Dendritic cell treated with granulocyte-macrophage colony-stimulating factor and Interleukin-4, amounts not matched to agents 40 ng/mL and 50 ng/mL, for 4 days (primary cell): ENCODE results near the gene RBM5.

ENCODE experiments used
- H3K27ac Mint-ChIP-seq: one replicate; pipeline ENCODE4 v1.8.0; 2022; ENCODE audit warnings: mild to moderate bottlenecking, mixed read lengths
- H3K27me3 Mint-ChIP-seq: one replicate; pipeline ENCODE4 v1.8.0; 2022; ENCODE audit warnings: mild to moderate bottlenecking, mixed read lengths
- H3K36me3 Mint-ChIP-seq: one replicate; pipeline ENCODE4 v1.8.0; 2022; ENCODE audit warnings: low read depth, mixed read lengths
- H3K4me1 Mint-ChIP-seq: one replicate; pipeline ENCODE4 v1.8.0; 2022; ENCODE audit warnings: low read depth, mixed read lengths
- H3K4me3 Mint-ChIP-seq: one replicate; pipeline ENCODE4 v1.8.0; 2022; ENCODE audit warnings: mild to moderate bottlenecking, moderate library complexity, mixed read lengths
- H3K9me3 Mint-ChIP-seq: one replicate; pipeline ENCODE4 v1.8.0; 2022; ENCODE audit warnings: mixed read lengths
- intact Hi-C: fragments of 100-400 bp; cut with micrococcal nuclease; formaldehyde crosslinking; loops from one replicate; pipeline ENCODE4 v1.15.0; 2022

Gene RBM5

DNA sequence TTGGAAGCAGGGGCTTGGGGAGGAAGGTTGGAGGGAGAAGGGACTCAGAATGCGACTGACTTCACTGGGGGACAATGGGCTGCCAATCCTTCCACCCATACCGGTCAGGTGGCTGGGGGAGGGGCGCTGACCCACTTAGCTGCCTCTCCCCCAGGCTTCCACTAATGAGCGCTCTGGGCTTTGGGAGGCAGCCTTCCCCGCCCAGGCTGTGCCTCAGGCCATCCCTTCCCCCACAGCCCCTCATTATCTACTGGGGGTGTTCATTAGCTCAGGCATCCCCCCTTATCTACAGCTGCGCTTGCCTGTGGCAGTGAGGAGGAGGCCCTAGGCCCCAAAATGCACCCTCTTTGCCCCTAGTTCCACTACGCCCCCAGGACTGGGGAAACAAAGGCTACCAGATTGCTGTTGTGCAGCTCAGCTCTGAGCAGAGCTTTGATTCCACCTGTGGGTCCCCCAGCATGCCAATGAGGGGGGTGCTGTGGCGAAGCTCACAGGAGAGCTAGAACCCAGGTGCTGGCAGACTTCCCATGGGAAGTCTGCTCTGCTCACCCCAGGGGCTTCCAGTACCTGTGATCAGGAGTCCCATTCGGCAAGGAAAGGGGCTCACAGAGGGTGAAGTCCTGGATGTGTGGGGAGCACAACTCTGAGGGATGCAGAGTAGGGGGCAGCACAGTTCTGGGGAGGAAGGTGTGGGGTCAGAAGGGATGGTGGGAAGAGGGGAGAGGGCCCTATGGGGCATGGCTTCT lies 37.0 kb downstream of the RBM5 start:
- H3K27me3 Mint-ChIP-seq: no peaks in the 10 kb centered on the region
- H3K27ac Mint-ChIP-seq: no peak overlapping the region
- intact Hi-C loops: no loop called here
- H3K4me1 Mint-ChIP-seq: peaks cover 5% of the 10 kb centered on the region
- no peak overlapping the region for H3K4me3 Mint-ChIP-seq
- no peaks in the 10 kb centered on the region for H3K9me3 Mint-ChIP-seq
- H3K36me3 Mint-ChIP-seq: peaks cover 27% of the 10 kb centered on the region

DNA sequence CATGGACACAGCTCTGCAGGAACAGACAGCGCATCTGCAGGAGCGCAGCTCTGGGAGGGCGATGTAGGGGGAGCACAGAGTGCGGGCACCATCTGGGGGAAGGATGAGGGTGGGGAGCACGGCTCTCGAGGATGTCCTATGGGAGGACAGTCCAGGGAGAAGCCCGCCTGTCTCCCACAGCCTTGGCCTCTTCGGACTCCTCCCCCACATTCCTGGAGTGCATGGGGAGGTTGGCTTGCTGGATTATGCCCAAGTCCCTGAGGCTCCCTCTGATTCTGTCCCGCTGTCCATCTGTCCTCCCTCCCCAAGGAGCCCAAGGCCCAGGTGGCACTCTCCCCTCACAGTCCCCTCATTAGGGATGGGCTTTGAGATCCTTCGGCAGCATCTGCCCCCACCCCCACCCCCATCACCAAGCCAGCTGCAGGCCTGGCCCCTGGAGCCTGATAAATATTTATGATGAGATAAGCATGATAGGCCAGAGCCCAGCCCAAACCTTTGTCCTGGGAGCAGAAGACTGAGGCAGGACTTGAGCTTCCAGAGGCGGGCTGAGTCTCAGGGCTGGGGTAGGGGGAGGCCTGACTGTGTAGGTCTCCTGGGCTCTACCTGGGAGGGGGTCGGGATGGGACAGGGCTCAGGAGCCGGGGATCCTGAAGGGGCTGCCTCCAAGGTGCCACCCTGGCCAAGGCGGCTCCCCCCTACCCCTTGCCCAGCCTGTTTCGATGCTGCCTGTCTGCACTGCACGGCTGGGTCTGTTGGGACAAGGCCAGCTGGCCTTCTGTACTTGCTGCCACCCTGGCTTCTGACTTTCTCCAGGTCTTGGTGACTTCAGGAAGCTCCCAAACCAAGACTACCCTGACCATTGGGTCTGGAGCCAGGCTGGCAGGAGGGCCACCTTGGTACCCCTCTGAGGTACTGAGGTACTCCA lies 37.8 kb downstream of the RBM5 start:
- no peak overlapping the region for H3K4me3 Mint-ChIP-seq
- intact Hi-C loops: no loop called here
- H3K4me1 Mint-ChIP-seq: peaks cover 5% of the 10 kb centered on the region
- H3K9me3 Mint-ChIP-seq: no peaks in the 10 kb centered on the region
- H3K27me3 Mint-ChIP-seq: no peaks in the 10 kb centered on the region
- peaks cover 19% of the 10 kb centered on the region for H3K36me3 Mint-ChIP-seq
- H3K27ac Mint-ChIP-seq: no peak overlapping the region

DNA sequence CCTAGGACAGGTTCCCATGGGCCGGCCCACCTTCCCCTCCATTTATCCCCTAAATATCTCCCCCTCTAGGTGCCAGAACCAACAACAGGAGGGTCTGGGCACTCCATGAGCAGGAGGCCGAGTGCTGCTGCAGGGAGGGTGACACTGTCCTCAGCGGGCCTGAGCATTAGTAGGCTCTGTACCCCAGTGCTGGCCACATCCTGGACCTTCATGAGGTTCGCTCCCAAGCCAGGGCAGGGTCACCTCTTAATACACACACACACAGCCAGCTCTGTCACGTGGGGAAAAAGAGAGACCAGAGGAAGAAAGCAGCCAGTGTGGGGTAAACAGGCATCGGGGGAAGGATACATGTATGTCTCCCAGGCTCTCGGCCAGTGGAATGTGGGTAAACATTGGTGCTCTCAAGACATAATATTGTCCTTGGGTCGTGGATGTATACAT lies 38.6 kb downstream of the RBM5 start:
- intact Hi-C loops: no loop called here
- H3K4me1 Mint-ChIP-seq: peaks cover 3% of the 10 kb centered on the region
- H3K36me3 Mint-ChIP-seq: peaks cover 12% of the 10 kb centered on the region
- no peaks in the 10 kb centered on the region for H3K9me3 Mint-ChIP-seq
- no peak overlapping the region for H3K27ac Mint-ChIP-seq
- no peak overlapping the region for H3K4me3 Mint-ChIP-seq
- H3K27me3 Mint-ChIP-seq: no peaks in the 10 kb centered on the region

DNA sequence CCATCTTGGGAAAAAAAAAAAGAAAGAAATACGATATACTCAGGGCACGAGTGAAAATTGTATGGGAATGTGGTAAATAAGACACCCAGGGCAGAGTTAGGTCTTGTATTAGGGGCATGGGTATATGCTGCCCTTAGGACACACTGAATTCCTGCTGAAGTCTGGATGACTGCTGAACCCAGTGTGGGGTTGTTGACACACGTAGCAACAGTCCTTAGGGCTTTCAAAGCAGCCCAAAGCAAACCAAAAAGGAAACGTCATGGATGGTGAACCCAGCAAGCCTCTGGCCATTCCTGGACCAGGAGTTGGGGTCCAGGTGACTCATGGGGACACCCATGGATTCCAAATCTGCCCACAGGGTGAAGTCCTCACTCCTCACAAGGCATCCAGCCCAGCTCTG lies 39.3 kb downstream of the RBM5 start:
- intact Hi-C loops: no loop called here
- Mint-ChIP-seq H3K9me3 (no peaks in the 10 kb centered on the region), H3K4me1 (no peaks in the 10 kb centered on the region), H3K36me3 (peaks cover 4% of the 10 kb centered on the region), H3K27ac (no peak overlapping the region), H3K4me3 (no peak overlapping the region), H3K27me3 (no peaks in the 10 kb centered on the region)

DNA sequence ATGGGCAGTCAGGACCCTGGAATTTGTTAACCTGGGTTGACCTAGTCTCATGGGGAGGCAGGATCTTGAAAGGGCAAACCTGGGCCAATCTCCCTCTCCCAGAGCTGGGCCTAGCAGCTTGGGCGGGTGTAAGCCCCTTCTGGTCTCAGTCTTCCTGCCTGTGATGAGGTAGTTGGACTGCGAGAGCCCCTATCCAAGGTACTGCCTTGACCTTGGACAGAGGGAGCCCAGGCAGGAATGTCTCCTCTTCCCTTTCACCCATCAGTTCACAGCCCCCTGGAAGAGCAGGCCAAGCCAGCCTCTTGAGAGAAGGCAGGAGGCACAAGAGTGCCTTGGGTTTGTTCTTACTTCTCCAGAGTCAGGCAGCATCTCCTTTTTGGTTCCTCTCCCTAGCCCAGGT lies 41.7 kb downstream of the RBM5 start:
- Mint-ChIP-seq H3K4me3 (no peak overlapping the region), H3K36me3 (no peaks in the 10 kb centered on the region), H3K4me1 (no peaks in the 10 kb centered on the region), H3K27ac (no peak overlapping the region), H3K27me3 (peaks cover 6% of the 10 kb centered on the region), H3K9me3 (no peaks in the 10 kb centered on the region)
- intact Hi-C loops: no loop called here

DNA sequence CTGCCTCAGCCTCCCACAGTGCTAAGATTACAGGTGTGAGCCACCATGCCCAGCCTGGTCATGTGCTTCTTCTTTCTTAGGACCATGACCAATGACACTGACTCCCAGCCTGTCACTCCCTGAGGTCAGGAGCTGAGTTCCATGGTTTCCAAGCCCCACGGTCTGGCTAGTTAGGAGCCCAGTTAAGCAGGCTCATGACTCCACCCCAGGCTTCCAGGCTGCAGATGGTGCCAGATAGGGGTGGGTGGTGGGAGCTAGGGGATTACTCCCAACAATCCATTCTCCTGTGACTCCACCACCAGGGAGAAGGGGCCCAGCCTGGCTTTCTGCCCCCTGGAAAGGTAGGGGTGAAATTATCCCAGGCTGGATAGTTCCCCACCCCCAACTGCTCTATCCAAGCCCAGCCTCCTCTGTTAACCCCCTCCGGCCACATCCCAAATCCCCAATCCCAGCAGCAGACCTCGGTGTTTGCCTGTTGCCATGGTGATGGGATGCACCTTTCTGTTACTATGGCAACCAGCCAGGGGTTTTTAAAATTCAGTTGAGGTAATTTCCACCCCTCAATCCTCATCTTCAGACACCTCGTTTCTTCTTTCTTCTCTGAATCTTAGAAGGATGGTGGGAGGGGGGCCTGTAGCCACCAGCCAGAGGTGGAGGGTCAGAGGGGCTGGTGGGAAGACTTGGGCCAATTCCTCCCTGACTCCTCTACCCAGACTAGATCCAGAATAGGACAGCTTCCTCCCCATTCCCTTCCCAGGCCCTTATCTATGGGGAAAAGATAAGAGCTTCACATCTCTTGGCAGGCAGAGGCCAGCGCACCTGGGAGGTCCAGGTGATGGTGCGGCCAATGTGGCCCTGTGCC lies 43.9 kb downstream of the RBM5 start:
- Mint-ChIP-seq H3K9me3 (no peaks in the 10 kb centered on the region), H3K4me3 (no peak overlapping the region), H3K4me1 (no peaks in the 10 kb centered on the region), H3K27me3 (peaks cover 6% of the 10 kb centered on the region), H3K36me3 (no peaks in the 10 kb centered on the region), H3K27ac (no peak overlapping the region)
- intact Hi-C loops: no loop called here

DNA sequence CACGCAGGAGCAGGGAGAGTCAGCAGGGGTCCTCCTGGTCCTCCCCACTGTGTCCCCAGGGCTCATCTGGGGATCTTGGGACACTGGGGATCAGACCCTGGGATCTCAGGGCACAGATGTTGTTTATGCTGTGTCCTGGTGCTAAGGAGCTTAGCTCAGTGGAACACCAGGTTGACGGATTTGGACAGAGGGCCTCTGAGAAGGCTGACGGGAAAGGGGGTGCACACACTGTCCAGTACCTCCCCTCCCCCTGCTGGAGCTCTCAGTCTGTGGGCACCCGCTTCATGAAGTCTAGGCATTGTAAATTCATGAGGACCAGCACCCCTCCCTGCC lies 44.5 kb downstream of the RBM5 start:
- no peaks in the 10 kb centered on the region for H3K36me3 Mint-ChIP-seq
- H3K27ac Mint-ChIP-seq: no peak overlapping the region
- peaks cover 3% of the 10 kb centered on the region for H3K4me1 Mint-ChIP-seq
- no peak overlapping the region for H3K4me3 Mint-ChIP-seq
- no peaks in the 10 kb centered on the region for H3K9me3 Mint-ChIP-seq
- intact Hi-C loops: no loop called here
- H3K27me3 Mint-ChIP-seq: peaks cover 7% of the 10 kb centered on the region

DNA sequence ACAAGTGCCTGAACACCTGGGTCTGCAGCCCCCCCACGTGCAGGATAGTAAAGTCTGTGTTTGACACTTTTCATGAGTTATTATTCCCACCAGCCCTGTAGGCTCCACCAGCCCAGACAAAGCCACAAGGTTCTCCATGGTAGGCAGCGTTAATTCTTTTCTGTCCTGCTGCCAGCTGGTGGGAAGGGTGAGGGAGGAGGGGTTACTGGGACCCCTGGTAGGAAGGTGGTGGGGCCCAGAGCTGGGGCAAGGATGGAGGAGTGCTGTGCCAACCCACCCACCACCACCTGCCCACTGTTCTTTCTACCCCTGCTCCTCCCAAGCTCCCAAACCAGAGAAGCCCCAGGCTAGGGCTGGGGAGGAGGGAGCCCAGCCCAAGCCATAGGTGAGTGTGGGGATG lies 45.6 kb downstream of the RBM5 start:
- no peak overlapping the region for H3K4me3 Mint-ChIP-seq
- no peaks in the 10 kb centered on the region for H3K9me3 Mint-ChIP-seq
- no peak overlapping the region for H3K27ac Mint-ChIP-seq
- peaks cover 12% of the 10 kb centered on the region for H3K4me1 Mint-ChIP-seq
- intact Hi-C loops: no loop called here
- H3K36me3 Mint-ChIP-seq: no peaks in the 10 kb centered on the region
- H3K27me3 Mint-ChIP-seq: peaks cover 16% of the 10 kb centered on the region

DNA sequence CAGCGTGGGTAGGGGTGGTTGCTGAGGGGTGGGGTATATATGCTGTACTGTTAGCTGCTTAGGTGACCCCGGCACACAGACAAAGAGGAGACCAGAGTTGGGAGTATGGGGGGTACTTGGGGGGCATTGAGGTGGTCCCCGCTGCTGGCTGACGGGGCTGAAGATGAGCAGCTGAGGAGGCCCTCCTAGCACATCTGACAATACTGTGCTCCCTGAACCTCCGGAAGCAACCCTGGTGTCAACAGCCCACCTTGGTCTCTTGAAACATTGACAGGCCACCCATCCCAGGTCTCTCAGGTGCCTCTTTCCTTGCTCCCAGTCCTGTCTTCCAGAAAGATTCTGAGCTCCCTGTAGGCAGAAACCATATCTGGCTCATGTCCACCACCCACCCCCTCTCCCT lies 47.2 kb downstream of the RBM5 start:
- H3K36me3 Mint-ChIP-seq: no peaks in the 10 kb centered on the region
- H3K27me3 Mint-ChIP-seq: peaks cover 19% of the 10 kb centered on the region
- intact Hi-C loops: no loop called here
- H3K4me1 Mint-ChIP-seq: peaks cover 12% of the 10 kb centered on the region
- H3K9me3 Mint-ChIP-seq: no peaks in the 10 kb centered on the region
- no peak overlapping the region for H3K27ac Mint-ChIP-seq
- no peak overlapping the region for H3K4me3 Mint-ChIP-seq

DNA sequence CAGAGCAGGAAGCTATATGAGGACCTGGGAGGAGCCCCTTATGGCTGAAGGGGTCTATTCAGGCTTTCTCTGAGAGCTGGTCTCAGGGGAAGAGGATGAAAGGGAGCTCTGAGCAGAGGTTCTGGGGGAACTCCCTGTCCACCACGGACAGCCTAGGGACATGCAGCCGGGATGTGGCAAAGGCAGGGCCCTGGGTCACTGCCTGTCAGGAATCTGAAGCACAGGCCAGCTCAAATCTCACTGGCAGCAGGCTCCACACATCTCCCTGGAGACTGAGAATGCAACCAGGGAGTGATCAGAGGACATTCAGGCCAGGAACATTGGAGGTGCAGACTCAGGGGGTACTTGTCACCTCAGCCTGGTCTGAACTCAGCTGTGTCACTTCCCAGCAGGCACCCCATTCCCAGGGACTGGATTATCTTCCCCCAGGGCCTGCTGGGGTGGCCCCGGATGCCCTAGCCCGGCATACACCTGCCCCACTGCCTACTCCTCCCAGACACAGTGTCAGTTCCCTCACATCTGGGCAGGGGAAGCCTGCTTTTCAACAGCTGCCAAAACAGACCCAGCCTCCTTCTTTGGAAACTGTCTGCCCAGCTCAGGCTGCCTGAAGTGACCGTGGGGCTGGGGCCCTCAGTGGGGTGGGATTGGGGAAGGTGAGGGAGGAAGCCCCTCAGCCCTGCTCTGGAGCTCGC lies 48.1 kb downstream of the RBM5 start:
- Mint-ChIP-seq H3K27me3 (peaks cover 20% of the 10 kb centered on the region), H3K36me3 (no peaks in the 10 kb centered on the region), H3K4me1 (peaks cover 15% of the 10 kb centered on the region), H3K4me3 (no peak overlapping the region), H3K27ac (no peak overlapping the region), H3K9me3 (no peaks in the 10 kb centered on the region)
- intact Hi-C loops: no loop called here

DNA sequence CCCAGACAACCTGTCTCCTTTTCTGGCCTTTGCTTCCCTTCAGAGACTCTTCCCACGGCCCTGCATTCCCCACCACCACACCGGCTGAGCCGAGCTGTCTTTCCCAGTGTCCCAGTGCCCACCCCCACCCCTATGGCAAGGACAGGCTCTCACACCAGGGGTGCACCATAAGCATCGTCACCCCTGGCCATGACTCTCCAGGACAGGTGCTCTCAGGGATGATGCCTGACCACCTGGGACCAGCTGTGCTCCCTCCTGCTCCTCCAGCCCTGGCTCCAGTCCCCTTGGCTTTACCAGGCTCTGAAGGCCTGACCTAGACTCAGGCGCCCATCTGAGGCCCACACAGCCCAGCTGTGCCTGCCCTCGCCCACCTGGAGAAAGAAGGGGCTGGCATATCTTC lies 48.8 kb downstream of the RBM5 start:
- H3K36me3 Mint-ChIP-seq: no peaks in the 10 kb centered on the region
- peaks cover 22% of the 10 kb centered on the region for H3K27me3 Mint-ChIP-seq
- H3K27ac Mint-ChIP-seq: no peak overlapping the region
- intact Hi-C loops: no loop called here
- no peaks in the 10 kb centered on the region for H3K9me3 Mint-ChIP-seq
- peaks cover 22% of the 10 kb centered on the region for H3K4me1 Mint-ChIP-seq
- H3K4me3 Mint-ChIP-seq: no peak overlapping the region

DNA sequence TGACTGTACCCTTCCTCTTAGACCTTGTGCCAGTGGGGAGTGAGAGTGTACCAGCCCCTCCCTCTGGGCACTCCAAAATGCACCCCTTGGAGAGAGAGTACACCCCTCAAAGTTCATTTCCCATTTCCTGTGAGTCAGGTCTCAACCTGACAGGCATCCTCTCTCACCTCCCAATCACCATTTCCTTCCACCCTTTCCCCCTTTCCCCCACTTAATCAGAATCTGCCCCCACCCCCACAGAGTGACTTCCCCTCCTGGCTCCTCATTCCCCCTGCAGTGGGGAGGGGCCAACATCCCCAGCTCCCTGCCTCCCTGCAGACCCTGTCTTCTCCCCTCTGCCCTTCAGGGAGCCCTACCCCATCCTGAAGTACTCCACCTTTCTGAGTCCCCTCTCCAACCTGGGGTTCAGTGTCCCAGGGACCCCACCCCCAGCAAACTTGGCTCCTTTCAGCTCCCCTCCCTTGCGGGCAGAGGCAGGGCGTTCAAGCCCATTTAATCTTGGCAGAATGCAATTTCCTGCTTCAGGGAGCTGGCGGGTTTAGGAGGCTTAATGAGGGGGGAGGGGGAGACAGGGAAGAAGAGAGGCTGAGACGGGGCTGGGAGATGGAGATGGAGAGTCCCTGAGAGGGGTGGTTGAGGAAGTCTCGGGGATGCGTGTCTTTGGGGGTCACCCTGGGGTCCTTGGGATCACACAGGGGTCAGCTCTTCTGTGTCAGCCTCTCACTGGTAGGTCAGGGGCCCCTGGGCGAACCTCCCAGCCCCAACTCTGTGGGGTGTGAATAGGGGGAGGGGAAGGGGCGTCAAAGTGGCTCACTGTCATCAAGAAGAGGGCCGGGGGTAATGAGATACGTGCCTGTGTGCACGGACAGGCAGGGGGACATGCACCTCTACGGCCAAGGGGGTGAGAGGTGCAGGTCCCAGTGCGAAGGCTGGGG lies 49.8 kb downstream of the RBM5 start:
- Mint-ChIP-seq H3K9me3 (no peaks in the 10 kb centered on the region), H3K36me3 (no peaks in the 10 kb centered on the region), H3K27ac (no peak overlapping the region), H3K27me3 (peaks cover 19% of the 10 kb centered on the region), H3K4me1 (peaks cover 22% of the 10 kb centered on the region), H3K4me3 (no peak overlapping the region)
- intact Hi-C loops: no loop called here

DNA sequence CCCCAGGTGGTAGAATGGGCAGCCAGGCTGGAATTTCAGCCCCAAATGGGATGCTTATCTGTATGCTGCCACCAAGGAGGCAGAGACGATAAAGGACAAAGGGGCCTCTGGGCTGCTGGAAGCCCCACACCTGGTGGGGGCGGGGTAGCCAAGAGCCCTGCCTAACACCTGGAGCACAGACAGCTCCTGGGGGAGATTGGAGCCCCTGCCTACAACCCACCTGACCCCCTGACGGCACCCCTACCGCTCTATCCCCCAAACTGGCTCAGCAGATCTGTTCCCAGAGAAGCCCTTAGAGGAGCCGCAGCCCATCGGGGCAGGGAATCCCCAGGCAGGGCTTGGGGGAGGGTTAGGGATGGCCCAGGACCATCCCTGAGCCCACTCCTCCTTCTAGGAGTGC lies 50.6 kb downstream of the RBM5 start:
- H3K4me1 Mint-ChIP-seq: peaks cover 22% of the 10 kb centered on the region
- H3K36me3 Mint-ChIP-seq: no peaks in the 10 kb centered on the region
- H3K27me3 Mint-ChIP-seq: peaks cover 16% of the 10 kb centered on the region
- H3K27ac Mint-ChIP-seq: no peak overlapping the region
- H3K4me3 Mint-ChIP-seq: no peak overlapping the region
- no peaks in the 10 kb centered on the region for H3K9me3 Mint-ChIP-seq
- intact Hi-C loops: no loop called here
